Fibroblast of pulmonary artery (primary cell): ENCODE results near the gene PIP5K1B.

ENCODE experiments used
- DNase-seq: peaks from one replicate; pipeline ENCODE4 v3.0.0-alpha.2; 2010; ENCODE audit warnings: low read depth
- H3K4me3 ChIP-seq: replicated peaks from 2 replicates; pipeline ENCODE4 v1.5.1; 2011; ENCODE audit warnings: low read depth, mild to moderate bottlenecking, control low read depth, low read length, moderate library complexity
- CTCF ChIP-seq: IDR thresholded peaks from 2 replicates; pipeline ENCODE4 v1.5.1; 2011; ENCODE audit warnings: mild to moderate bottlenecking, control low read depth, low read length, inconsistent platforms; ENCODE audit errors: missing control alignments

The PIP5K1B gene

GRCh38 chr9:69018737-69019136 is 313.7 kb downstream of the PIP5K1B start:
- TF ChIP-seq CTCF, result no peak
- H3K4me3 ChIP-seq, result no peak overlapping the region
- no peak for DNase-seq

GRCh38 chr9:69019808-69020207 is 314.8 kb downstream of the PIP5K1B start:
- H3K4me3 ChIP-seq, result no peak overlapping the region
- no peak for DNase-seq
- no peak for TF ChIP-seq CTCF

GRCh38 chr9:69020301-69021145 is 315.5 kb downstream of the PIP5K1B start:
- TF ChIP-seq CTCF, result no peak
- DNase-seq, result no peak
- no peak overlapping the region for H3K4me3 ChIP-seq

GRCh38 chr9:69023650-69024049 is 318.6 kb downstream of the PIP5K1B start:
- DNase-seq, result no peak
- TF ChIP-seq CTCF, result no peak
- no peak overlapping the region for H3K4me3 ChIP-seq

- H3K4me3 ChIP-seq, result no peak overlapping the region
- TF ChIP-seq CTCF, result peak; percentile 92
- DNase-seq, result peak; percentile 67
Observed at GRCh38 chr9:69027355-69028097, 322.5 kb downstream of the PIP5K1B start.

- DNase-seq, result no peak
- TF ChIP-seq CTCF, result no peak
Observed at GRCh38 chr9:69028754-69029153, 323.7 kb downstream of the PIP5K1B start.

More at GRCh38 chr9:69028754-69029153, 323.7 kb downstream of the PIP5K1B start:
- no peak overlapping the region for H3K4me3 ChIP-seq
